ENCODE data around the gene ENKUR.

DNA sequence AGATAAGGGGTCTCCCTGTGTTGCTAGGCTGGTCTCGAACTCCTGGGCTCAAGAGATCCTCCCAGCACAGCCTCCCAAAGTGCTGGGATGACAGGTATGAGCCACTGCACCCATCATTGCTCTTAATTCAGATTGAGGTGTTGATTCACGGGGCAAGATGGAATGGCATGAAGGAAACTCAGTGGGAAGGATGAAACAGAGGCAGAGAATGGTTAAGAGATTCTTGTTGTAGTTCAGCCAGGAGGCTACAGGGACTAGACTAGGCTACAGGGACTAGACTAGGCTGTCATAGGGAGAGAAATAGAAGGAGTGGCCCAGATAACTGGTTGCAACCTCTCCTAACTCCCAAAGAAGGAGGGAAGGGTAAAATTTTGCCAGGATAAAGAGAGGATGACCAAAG lies 48.4 kb upstream of the ENKUR start:
- TF ChIP-seq, protein P1, sequence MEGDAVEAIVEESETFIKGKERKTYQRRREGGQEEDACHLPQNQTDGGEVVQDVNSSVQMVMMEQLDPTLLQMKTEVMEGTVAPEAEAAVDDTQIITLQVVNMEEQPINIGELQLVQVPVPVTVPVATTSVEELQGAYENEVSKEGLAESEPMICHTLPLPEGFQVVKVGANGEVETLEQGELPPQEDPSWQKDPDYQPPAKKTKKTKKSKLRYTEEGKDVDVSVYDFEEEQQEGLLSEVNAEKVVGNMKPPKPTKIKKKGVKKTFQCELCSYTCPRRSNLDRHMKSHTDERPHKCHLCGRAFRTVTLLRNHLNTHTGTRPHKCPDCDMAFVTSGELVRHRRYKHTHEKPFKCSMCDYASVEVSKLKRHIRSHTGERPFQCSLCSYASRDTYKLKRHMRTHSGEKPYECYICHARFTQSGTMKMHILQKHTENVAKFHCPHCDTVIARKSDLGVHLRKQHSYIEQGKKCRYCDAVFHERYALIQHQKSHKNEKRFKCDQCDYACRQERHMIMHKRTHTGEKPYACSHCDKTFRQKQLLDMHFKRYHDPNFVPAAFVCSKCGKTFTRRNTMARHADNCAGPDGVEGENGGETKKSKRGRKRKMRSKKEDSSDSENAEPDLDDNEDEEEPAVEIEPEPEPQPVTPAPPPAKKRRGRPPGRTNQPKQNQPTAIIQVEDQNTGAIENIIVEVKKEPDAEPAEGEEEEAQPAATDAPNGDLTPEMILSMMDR (conservative IDR thresholded peaks at IDR 0.05; ENCODE audit: low read depth, low read length), result no peak
- no peak for TF ChIP-seq EZH2 (IDR thresholded peaks at IDR 0.05; ENCODE audit: low read length, unreplicated experiment)

All from PC-3 (cell line).